ENCODE data around the gene TRPV6. TPM values are rescaled to one million over a fixed set of nuclear protein-coding genes. Genes with fewer than 3 reads are reported as not detected.

Gene TRPV6
- total RNA-seq, 1 experiment from 2014 or later: 1.7 TPM

GRCh38 chr7:142913051-142913450 lies 27.5 kb upstream of the TRPV6 start (continued):
- no peak for TF ChIP-seq MAX (IDR thresholded peaks at IDR 0.05)
- no peak for TF ChIP-seq CBX3 (IDR thresholded peaks at IDR 0.05; ENCODE audit: low read depth)
- TF ChIP-seq REST (IDR thresholded peaks at IDR 0.05; ENCODE audit: low read depth): no peak
- TF ChIP-seq CTCF (IDR thresholded peaks at IDR 0.05 in 2 of 3, conservative IDR thresholded peaks at IDR 0.05 in 1 of 3; ENCODE audit: borderline replicate concordance in 1 of 3, insufficient read depth in 1 of 3, low read depth in 2 of 3, low read length in 2 of 3): no peak
- TF ChIP-seq ZFX (IDR thresholded peaks at IDR 0.05): no peak
- no peak for TF ChIP-seq SP1 (IDR thresholded peaks at IDR 0.05; ENCODE audit: low read depth)

GRCh38 chr7:142910481-142910880 lies 24.9 kb upstream of the TRPV6 start:
- no peak overlapping the region for H3K4me3 ChIP-seq (replicated peaks in 1 of 2; ENCODE audit: low read depth in 1 of 2, low read length in 2 of 2)
- H3K4me2 ChIP-seq (ENCODE audit: low read length): no peak overlapping the region
- H4K20me1 ChIP-seq (ENCODE audit: insufficient read depth): no peaks in the 10 kb centered on the region
- no peaks in the 10 kb centered on the region for H3K9me3 ChIP-seq (ENCODE audit: control insufficient read depth in 1 of 2, insufficient read depth in 1 of 2, low read depth in 1 of 2, low read length in 2 of 2)
- H3K9me2 ChIP-seq (ENCODE audit: insufficient read depth): no peaks in the 10 kb centered on the region
- H3K9ac ChIP-seq (ENCODE audit: low read length): no peak overlapping the region
- intact Hi-C loops (cut with micrococcal nuclease): no loop called here
- CTCF ChIA-PET: interaction anchor here (0.8 to 2.1 kb wide), 13 partner anchors 9 to 305 kb away, joined by 3 to 13 read pairs (median 5); partner anchors contain the start of gene KEL
- H3K79me2 ChIP-seq (ENCODE audit: insufficient read depth, low read length): no peaks in the 10 kb centered on the region
- H3K27me3 ChIP-seq (ENCODE audit: insufficient read depth, low read length): peaks cover 7% of the 10 kb centered on the region; the same call in 1 of the 2 replicates
- H2AFZ ChIP-seq (ENCODE audit: low read depth, low read length, poor library complexity, severe bottlenecking): no peak overlapping the region
- RAD21 ChIA-PET (ENCODE audit: low non-redundant PET in 1 of 2, low total read pairs in 2 of 2, uncharacterized antibody in 2 of 2, unreplicated experiment in 2 of 2): no interaction called here
- DNase-seq (ENCODE audit: low read depth, low spot score): no peak
- POLR2A ChIA-PET: no interaction called here
- H3K36me3 ChIP-seq (ENCODE audit: control insufficient read depth in 1 of 2, insufficient read depth in 2 of 2, low read length in 2 of 2): no peaks in the 10 kb centered on the region
- no TSS peak for BruUV-seq (replicated peaks)
- no peaks in the 10 kb centered on the region for H3K4me1 ChIP-seq (ENCODE audit: control insufficient read depth in 1 of 2, insufficient read depth in 2 of 2, low read length in 2 of 2)
- no peak for TF ChIP-seq JUND (IDR thresholded peaks at IDR 0.05)
- TF ChIP-seq EZH2phosphoT487 (IDR thresholded peaks at IDR 0.05; ENCODE audit: borderline replicate concordance): no peak
- TF ChIP-seq CEBPB (IDR thresholded peaks at IDR 0.05; ENCODE audit: low read depth): no peak
- no peak for TF ChIP-seq MAX (IDR thresholded peaks at IDR 0.05)
- TF ChIP-seq ZNF274 (IDR thresholded peaks at IDR 0.05; ENCODE audit: low read depth, low read length): no peak
- TF ChIP-seq EGR1 (IDR thresholded peaks at IDR 0.05; ENCODE audit: low read depth): no peak
- TF ChIP-seq POLR2AphosphoS5 (IDR thresholded peaks at IDR 0.05; ENCODE audit: low read depth, low read length): no peak
- TF ChIP-seq CTCF (IDR thresholded peaks at IDR 0.05 in 2 of 3, conservative IDR thresholded peaks at IDR 0.05 in 1 of 3; ENCODE audit: borderline replicate concordance in 1 of 3, insufficient read depth in 1 of 3, low read depth in 2 of 3, low read length in 2 of 3): no peak
- TF ChIP-seq FOSL1 (IDR thresholded peaks at IDR 0.05; ENCODE audit: low read depth): no peak
- no peak for TF ChIP-seq YY1 (IDR thresholded peaks at IDR 0.05; ENCODE audit: extremely low read depth, insufficient replicate concordance, low read depth, low read length)
- no peak for TF ChIP-seq SRF (IDR thresholded peaks at IDR 0.05; ENCODE audit: low read depth)
- no peak for TF ChIP-seq ELF1 (IDR thresholded peaks at IDR 0.05; ENCODE audit: borderline replicate concordance, low read depth)
- TF ChIP-seq ZFX (IDR thresholded peaks at IDR 0.05): no peak
- no peak for TF ChIP-seq SP1 (IDR thresholded peaks at IDR 0.05; ENCODE audit: low read depth)
- TF ChIP-seq TCF7L2 (IDR thresholded peaks at IDR 0.05; ENCODE audit: borderline replicate concordance, extremely low read depth, insufficient read depth, insufficient read length): no peak
- no peak for TF ChIP-seq POLR2A (IDR thresholded peaks at IDR 0.05; ENCODE audit: borderline replicate concordance, extremely low read depth, insufficient read depth, insufficient read length)
- no peak for TF ChIP-seq CBX3 (IDR thresholded peaks at IDR 0.05; ENCODE audit: low read depth)
- H3K27ac ChIP-seq (ENCODE audit: low read depth, low read length): no peak overlapping the region
- ATAC-seq: no peak
